SHP77 treated with DMSO at 0.1 percent for 48 hours (cell line): ENCODE data around the gene ZBED2.

Experiments
- DNase-seq: peaks from one replicate; lab custom pipeline; 2025; lab: John Stamatoyannopoulos, UW

ZBED2 gene

GRCh38 chr3:111603679-111604078, 8.5 kb upstream of the ZBED2 start:
- no peak for DNase-seq

GRCh38 chr3:111601810-111602209, 6.7 kb upstream of the ZBED2 start:
- no peak for DNase-seq

- no peak for DNase-seq
Observed at GRCh38 chr3:111598552-111598951, 3.4 kb upstream of the ZBED2 start.

GRCh38 chr3:111598139-111598538, 3.0 kb upstream of the ZBED2 start:
- no peak for DNase-seq

- no peak for DNase-seq
Observed at GRCh38 chr3:111596328-111596727, 1.2 kb upstream of the ZBED2 start.

- no peak for DNase-seq
Observed at GRCh38 chr3:111594781-111595180, 365 bp downstream of the ZBED2 start.

GRCh38 chr3:111594205-111594604, 941 bp downstream of the ZBED2 start:
- no peak for DNase-seq

GRCh38 chr3:111593666-111594065, 1.5 kb downstream of the ZBED2 start:
- DNase-seq, result no peak

GRCh38 chr3:111592936-111593335, 2.2 kb downstream of the ZBED2 start:
- DNase-seq, result no peak

- DNase-seq, result no peak
Observed at GRCh38 chr3:111592143-111592542, 3.0 kb downstream of the ZBED2 start.

- no peak for DNase-seq
Observed at GRCh38 chr3:111591555-111591954, 3.6 kb downstream of the ZBED2 start.

- DNase-seq, result no peak
Observed at GRCh38 chr3:111590143-111590491, 5.0 kb downstream of the ZBED2 start.

GRCh38 chr3:111589303-111590142, 5.6 kb downstream of the ZBED2 start:
- no peak for DNase-seq

GRCh38 chr3:111588527-111588926, 6.6 kb downstream of the ZBED2 start:
- no peak for DNase-seq

GRCh38 chr3:111585217-111585616, 9.9 kb downstream of the ZBED2 start:
- DNase-seq, result no peak

- no peak for DNase-seq
Observed at GRCh38 chr3:111584744-111585143, 10.4 kb downstream of the ZBED2 start.

GRCh38 chr3:111582120-111582474, 13.0 kb downstream of the ZBED2 start:
- DNase-seq, result no peak

- no peak for DNase-seq
Observed at GRCh38 chr3:111581403-111582119, 13.6 kb downstream of the ZBED2 start.

GRCh38 chr3:111579495-111579894, 15.7 kb downstream of the ZBED2 start:
- no peak for DNase-seq

- DNase-seq, result no peak
Observed at GRCh38 chr3:111578867-111579266, 16.3 kb downstream of the ZBED2 start.

- DNase-seq, result no peak
Observed at GRCh38 chr3:111577798-111578685, 17.1 kb downstream of the ZBED2 start.

- no peak for DNase-seq
Observed at GRCh38 chr3:111577113-111577512, 18.0 kb downstream of the ZBED2 start.
